HG03066 (cell line): ENCODE results near the gene LIPT1.
A peak's percentile ranks its signal among the peaks of the same experiment; 100 is the strongest.
"Not testable (repeated sequence)": the region's sequence is repeated elsewhere in the genome, so short reads cannot be mapped to it uniquely, and the experiment has no call there.

Source experiments
- ATAC-seq: cut with Tn5 transposase; IDR thresholded peaks from one replicate; pipeline ENCODE4 v1.9.1; 2021; ENCODE audit warnings: low read depth; ENCODE audit not compliant: unreplicated experiment

The LIPT1 gene

GRCh38 chr2:99171377-99172140 is 16.8 kb downstream of the LIPT1 start:
- no peak for ATAC-seq

DNA sequence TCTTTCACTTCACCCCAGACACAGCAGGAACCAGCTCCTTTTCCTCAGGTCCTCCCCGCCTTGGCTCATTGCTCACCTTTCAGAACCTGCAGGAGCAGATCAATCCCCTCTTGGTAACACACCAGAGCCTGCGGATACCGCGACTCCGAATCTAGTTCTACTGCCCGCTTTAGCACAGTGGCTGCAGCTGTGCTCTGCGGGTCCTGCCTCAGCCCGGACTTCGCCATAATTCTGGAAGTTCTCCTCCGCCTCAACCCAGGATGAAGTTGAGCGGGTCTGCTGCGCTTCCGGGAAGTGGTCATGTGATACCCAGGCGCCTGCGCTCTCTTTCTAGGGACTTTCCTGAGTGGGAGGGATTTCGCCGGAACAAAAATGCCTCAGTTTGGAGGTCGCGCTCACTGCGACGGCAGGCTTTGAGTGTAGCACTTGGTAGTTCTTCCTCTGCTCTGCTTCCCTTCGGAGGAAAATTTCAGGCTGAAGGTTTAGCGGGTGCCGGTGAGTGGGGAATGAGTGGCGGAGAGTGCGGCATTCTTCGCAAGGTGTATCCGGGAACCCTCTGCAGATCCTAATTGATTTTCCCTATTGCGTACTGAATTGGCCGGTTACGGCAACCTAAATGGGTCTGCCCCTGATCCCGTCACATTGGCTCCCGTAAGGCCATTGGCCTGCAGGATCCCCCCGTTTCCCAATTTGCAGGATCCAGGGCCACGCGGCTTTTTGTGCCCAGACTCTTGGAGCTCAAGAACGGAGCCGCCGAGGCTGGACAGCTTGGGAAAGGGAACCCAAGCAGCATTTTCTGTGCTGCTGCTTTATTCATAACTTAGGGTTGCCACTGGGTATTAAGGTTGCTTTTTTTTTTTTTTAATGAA is 26.2 kb downstream of the LIPT1 start, which contains the start of the genes MITD1 and MRPL30:
Gene MITD1 (minus strand): TSS at position 304 of the 869 bp plus-strand sequence. CDS start 77 bp downstream, at position 227.
Gene MRPL30 (plus strand): TSS at position 430 of the 869 bp plus-strand sequence. CDS start 5,020 bp downstream, outside the sequence.
- ATAC-seq: peak; percentile 96

GRCh38 chr2:99181624-99182000 is 26.8 kb downstream of the LIPT1 start:
- ATAC-seq: no peak

- no peak for ATAC-seq
These were observed 28.3 kb downstream of the LIPT1 start for GRCh38 chr2:99183025-99183424.

GRCh38 chr2:99184811-99185210 is 30.0 kb downstream of the LIPT1 start:
- no peak for ATAC-seq

GRCh38 chr2:99187011-99187410 is 32.2 kb downstream of the LIPT1 start:
- no peak for ATAC-seq

GRCh38 chr2:99188357-99188756 is 33.6 kb downstream of the LIPT1 start:
- no peak for ATAC-seq

DNA sequence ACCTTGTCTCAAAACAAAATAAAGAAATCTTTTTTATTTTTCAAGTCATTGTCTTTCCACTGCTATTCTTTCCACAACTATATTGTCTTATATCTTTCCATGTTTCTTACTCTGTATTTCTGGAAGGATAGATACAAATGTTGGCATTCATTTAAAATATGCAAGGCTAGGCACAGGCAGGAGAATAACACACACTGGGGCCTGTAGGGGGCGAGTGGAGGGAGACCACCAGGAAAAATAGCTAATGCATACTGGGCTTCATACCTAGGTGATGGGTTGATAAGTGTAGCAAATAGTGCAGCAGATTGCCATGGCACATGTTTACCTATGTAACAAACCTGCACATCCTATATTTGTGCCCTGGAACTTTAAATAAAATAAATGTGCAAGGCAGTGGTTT is 35.8 kb downstream of the LIPT1 start:
- ATAC-seq: no peak

DNA sequence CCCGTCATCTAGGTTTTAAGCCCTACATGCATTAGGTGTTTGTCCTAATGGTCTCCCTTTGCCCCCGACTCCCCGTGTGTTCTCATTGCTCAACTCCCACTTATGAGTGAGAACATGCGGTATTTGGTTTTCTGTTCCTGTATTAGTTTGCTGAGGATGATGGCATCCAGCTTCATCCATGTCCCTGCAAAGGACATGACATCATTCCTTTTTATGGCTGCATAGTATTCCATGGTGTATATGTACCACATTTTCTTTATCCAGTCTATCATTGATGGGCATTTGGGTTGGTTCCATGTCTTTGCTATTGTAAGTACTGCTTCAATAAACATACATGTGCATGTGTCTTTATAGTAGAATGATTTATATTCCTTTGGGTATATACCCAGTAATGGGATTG is 37.6 kb downstream of the LIPT1 start:
- ATAC-seq: not testable (repeated sequence)

DNA sequence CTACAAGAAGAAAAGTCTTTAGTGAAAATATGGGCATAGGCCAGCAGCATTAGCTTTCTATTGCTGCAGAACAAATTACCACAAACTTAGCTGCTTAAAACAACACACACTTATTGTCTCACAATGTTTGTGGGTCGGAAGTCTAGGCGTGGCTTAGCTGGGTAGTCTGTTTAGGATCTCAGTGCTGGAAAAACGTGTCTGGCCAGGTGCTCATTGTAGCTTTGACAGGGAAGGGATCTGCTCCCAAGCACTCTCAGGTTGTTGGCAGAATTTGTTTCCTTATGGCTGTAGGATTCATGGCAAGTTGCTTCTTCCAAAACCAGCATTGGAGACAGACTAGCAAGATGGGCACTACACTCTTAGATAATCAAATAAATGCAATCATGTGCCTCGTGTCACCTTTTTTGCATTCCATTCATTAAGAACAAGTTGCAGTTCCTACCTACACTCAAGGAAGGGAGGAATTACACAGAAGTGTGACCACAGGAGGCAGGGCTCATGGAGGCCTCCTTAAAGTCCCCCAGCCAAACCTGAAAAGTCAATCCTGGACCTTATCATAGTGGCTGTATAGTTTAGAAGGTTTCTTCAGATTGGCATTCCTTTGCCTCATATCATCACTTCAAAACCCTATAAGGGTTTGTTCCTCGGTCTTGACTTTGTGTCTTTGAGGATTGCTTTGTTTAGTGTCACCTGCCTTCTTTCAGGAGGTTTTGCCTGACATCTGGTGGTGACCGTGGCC is 43.5 kb downstream of the LIPT1 start:
- ATAC-seq: no peak

GRCh38 chr2:99200076-99200800 is 45.5 kb downstream of the LIPT1 start:
- ATAC-seq: no peak

GRCh38 chr2:99201959-99202678 is 47.4 kb downstream of the LIPT1 start:
- no peak for ATAC-seq

- no peak for ATAC-seq
These were observed 50.7 kb downstream of the LIPT1 start for GRCh38 chr2:99205491-99205890.
